ENCODE results near the gene ADAMTS16.

ADAMTS16 gene

DNA sequence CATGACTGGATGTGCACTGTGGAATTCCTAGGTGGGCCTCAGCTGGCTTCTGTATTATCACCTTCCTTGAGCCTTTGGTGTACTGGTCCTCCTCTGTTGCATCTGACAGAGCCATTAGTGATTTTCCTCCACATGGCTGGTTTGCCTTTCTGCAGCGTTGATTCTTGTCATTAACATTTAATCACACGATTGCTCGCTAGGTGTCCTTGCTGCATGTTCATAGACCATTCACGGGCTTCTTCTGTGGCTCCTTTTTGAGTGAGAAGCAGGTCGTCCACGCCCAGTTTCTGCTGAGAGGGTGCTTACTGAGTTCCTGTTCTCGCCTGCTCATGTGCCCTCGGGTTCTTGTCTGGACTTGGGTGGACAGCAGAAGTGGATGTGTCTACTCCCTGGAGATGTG is 29.3 kb downstream of the ADAMTS16 start:
- no peak for DNase-seq (ENCODE audit: extremely low read depth, low read depth)
- TF ChIP-seq, protein P1, sequence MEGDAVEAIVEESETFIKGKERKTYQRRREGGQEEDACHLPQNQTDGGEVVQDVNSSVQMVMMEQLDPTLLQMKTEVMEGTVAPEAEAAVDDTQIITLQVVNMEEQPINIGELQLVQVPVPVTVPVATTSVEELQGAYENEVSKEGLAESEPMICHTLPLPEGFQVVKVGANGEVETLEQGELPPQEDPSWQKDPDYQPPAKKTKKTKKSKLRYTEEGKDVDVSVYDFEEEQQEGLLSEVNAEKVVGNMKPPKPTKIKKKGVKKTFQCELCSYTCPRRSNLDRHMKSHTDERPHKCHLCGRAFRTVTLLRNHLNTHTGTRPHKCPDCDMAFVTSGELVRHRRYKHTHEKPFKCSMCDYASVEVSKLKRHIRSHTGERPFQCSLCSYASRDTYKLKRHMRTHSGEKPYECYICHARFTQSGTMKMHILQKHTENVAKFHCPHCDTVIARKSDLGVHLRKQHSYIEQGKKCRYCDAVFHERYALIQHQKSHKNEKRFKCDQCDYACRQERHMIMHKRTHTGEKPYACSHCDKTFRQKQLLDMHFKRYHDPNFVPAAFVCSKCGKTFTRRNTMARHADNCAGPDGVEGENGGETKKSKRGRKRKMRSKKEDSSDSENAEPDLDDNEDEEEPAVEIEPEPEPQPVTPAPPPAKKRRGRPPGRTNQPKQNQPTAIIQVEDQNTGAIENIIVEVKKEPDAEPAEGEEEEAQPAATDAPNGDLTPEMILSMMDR (IDR thresholded peaks at IDR 0.05; ENCODE audit: low read depth, low read length) = no peak

DNA sequence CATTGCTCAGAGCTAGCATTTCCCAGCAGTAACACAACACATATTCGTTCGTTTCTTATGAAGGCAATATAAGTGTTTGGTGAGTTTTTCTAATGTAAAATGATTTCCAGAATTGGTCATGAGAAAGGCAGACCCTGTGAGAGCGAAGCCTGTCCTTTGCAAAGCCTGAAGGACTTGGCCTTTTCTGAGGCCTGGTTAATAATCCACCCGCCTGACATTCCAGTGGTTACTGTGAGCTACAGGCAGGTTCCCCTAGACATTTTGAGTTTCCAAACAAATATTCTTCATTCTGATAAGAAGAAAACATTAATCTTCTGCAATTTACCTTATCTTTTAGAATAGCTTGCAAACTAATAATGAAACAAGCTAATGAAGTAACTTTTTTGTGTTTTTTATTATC is 38.0 kb downstream of the ADAMTS16 start:
- TF ChIP-seq, protein P1 (IDR thresholded peaks at IDR 0.05; ENCODE audit: low read depth, low read length) = no peak
- no peak for DNase-seq (ENCODE audit: extremely low read depth, low read depth)

DNA sequence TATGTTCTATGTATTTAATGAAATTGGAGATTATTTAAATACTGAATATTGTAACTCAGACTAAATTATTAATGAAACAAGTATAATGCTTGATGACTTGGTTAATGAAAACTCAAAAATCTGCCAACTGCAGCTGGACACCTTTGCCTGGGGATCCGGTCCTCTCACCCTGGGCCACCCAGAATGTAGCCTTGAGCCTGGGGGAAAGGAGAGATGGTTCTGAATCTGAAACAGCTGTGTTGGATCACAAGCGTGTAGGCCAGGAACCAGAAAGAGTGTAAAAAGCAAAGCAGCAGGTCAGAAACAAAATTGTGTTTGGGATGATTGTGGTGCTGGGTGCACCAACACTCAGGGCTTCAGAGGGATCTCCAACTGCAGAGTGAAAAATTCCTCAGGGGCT is 38.5 kb downstream of the ADAMTS16 start:
- DNase-seq (ENCODE audit: extremely low read depth, low read depth) = no peak
- TF ChIP-seq, protein P1 (IDR thresholded peaks at IDR 0.05; ENCODE audit: low read depth, low read length) = no peak

DNA sequence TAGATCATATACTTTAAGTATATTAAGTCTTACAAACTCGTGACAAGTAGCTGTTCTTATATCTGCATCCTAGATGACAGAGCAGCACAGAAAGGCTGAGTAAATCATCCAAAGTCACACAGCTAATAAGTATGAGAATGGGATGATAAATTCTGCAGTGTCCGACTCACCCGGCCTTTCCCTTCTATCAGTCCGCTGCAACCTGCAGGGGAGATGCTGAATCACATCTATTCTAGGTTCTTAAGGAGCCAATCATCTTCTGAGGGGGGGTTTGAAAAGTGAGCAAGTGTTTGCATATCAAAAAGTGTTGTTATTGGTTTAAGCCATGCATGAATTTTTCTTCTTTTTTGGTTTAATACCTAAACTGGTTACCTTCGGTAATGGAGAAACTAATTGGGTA is 38.9 kb downstream of the ADAMTS16 start:
- DNase-seq (ENCODE audit: extremely low read depth, low read depth) = no peak
- TF ChIP-seq, protein P1 (IDR thresholded peaks at IDR 0.05; ENCODE audit: low read depth, low read length) = no peak

DNA sequence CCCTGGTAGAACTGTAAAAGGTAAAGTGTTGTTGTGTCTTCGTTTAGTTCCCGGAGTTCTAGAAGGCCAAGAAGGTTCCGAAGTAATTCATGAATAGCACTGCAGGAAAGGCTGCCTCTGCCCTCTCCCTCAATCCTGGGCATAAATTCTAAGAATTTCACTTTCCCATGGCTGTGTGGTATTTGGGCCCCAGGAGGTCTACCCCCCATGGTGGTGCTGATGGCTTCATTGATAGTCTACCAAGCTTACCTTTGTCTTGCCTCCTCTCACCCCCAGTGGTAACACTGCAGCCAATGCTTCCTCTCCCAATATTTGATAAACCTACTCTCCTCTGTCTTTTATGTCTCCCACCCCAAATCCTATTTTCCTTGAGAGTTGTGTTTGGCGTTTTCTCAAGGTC is 39.5 kb downstream of the ADAMTS16 start:
- TF ChIP-seq, protein P1 (IDR thresholded peaks at IDR 0.05; ENCODE audit: low read depth, low read length) = no peak
- DNase-seq (ENCODE audit: extremely low read depth, low read depth) = no peak

DNA sequence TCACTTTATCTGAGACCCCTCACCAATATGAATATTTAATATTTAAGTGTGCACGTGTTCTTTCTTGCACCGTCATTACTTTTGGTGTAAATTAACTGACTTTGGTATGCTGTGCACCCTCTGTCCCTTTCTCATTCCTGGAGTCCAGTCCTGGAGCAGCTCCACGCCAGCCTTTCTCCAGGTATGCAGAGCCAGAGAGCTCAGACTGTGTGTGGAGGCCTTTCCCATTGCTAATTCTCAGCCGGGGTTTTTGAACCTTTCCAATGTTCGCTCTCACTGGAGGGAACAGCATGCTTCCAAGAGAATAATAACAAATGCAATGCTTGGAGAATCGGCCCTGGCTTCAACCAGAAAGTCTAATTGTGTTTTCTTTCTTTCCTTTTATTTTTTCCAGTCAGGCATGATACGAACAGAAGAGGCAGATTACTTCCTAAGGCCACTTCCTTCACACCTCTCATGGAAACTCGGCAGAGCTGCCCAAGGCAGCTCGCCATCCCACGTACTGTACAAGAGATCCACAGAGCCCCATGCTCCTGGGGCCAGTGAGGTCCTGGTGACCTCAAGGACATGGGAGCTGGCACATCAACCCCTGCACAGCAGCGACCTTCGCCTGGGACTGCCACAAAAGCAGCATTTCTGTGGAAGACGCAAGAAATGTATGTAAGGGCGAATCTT is 41.7 kb downstream of the ADAMTS16 start:
- TF ChIP-seq, protein P1 (IDR thresholded peaks at IDR 0.05; ENCODE audit: low read depth, low read length) = no peak

DNA sequence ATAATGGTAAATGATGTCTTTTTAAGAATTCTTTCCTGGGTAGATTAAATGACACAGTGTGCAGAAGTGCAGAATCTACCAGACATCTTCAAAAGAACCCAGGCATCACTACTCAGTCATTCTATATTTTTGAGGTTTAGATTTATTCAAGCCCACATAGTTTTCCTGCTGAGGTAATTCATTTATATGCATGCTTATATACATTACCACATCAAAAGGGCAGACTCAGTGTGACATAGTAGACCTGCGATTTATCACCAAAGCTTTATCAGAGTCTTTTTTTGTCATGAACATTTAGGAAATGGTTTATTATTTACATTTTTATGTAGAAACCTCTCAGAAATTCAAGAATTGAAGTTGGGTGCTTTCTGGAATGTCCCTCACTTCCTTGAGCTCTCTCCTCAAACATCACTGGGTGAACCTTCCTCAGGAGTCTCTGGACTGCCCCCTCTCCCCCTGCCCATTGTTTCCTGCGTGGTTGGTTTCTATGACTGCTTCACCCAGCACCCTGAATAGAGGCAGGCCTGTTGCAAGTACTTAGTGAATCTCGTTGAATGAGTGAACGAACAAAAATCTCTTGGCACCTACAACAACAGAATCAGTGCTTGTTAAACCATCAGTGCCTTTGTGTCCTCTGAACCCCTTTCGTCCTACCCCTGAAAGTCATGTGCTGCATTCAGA is 42.5 kb downstream of the ADAMTS16 start:
- DNase-seq (ENCODE audit: extremely low read depth, low read depth) = no peak
- TF ChIP-seq, protein P1 (IDR thresholded peaks at IDR 0.05; ENCODE audit: low read depth, low read length) = no peak

More for the DNA sequence above, 41.7 kb downstream of the ADAMTS16 start:
- DNase-seq (ENCODE audit: extremely low read depth, low read depth) = no peak

Data from AG09319 (cell line).